Neural progenitor cell (in vitro differentiated cells): Measurements from ENCODE around the gene CNNM3. TPM values are rescaled to one million over a fixed set of nuclear protein-coding genes. Genes with fewer than 3 reads are reported as not detected.

Source experiments
- DNase-seq: peaks from one replicate; pipeline ENCODE4 v3.0.0-alpha.2; 2016; ENCODE audit warnings: low spot score
- H2AFZ ChIP-seq: fragments of 200-600 bp; sonication (generic); replicated peaks from 2 replicates; pipeline ENCODE4 v1.6.1; 2016; ENCODE audit warnings: antibody characterized with exemption
- H3F3A ChIP-seq: fragments of 200-600 bp; sonication (generic); 2 replicates; pipeline ENCODE4 v1.6.1; 2016; ENCODE audit warnings: antibody characterized with exemption, low read depth
- H3K27ac ChIP-seq: fragments of 200-600 bp; sonication (generic); 2 replicates; pipeline ENCODE4 v1.5.1; 2016; ENCODE audit warnings: mild to moderate bottlenecking
- H3K27me3 ChIP-seq: fragments of 200-600 bp; sonication (generic); 2 replicates; pipeline ENCODE4 v1.6.1; 2016; ENCODE audit warnings: mild to moderate bottlenecking, moderate library complexity
- H3K36me3 ChIP-seq: fragments of 200-600 bp; sonication (generic); 2 replicates; pipeline ENCODE4 v1.5.1; 2016
- H3K4me1 ChIP-seq: fragments of 200-600 bp; sonication (generic); 2 replicates; pipeline ENCODE4 v1.6.1; 2016; ENCODE audit warnings: mixed run types
- H3K4me2 ChIP-seq: fragments of 200-600 bp; sonication (generic); 2 replicates; pipeline ENCODE4 v1.6.1; 2016
- H3K4me3 ChIP-seq: fragments of 200-600 bp; sonication (generic); 2 replicates; pipeline ENCODE4 v1.5.1; 2016
- H3K79me2 ChIP-seq: fragments of 200-600 bp; sonication (generic); 2 replicates; pipeline ENCODE4 v1.6.1; 2016; ENCODE audit warnings: low read depth
- H3K9ac ChIP-seq: fragments of 200-600 bp; sonication (generic); 2 replicates; pipeline ENCODE4 v1.6.1; 2016
- H3K9me3 ChIP-seq: fragments of 200-600 bp; sonication (generic); 2 replicates; pipeline ENCODE4 v1.5.1; 2016; ENCODE audit warnings: low read depth
- H4K20me1 ChIP-seq: fragments of 200-600 bp; sonication (generic); 2 replicates; pipeline ENCODE4 v1.6.1; 2016; ENCODE audit warnings: low read depth
- H3K27ac Mint-ChIP-seq: 3 replicates; pipeline ENCODE4 v1.8.0; 2021; ENCODE audit warnings: mixed read lengths
- H3K27me3 Mint-ChIP-seq: 2 replicates; pipeline ENCODE4 v1.8.0; 2022; ENCODE audit warnings: low read depth, mild to moderate bottlenecking, inconsistent platforms, moderate library complexity, mixed read lengths; ENCODE audit not compliant: insufficient read depth
- H3K36me3 Mint-ChIP-seq: 3 replicates; pipeline ENCODE4 v1.8.0; 2021; ENCODE audit warnings: mixed read lengths
- H3K4me1 Mint-ChIP-seq: 3 replicates; pipeline ENCODE4 v1.8.0; 2021; ENCODE audit warnings: mixed read lengths
- H3K4me3 Mint-ChIP-seq: 3 replicates; pipeline ENCODE4 v1.8.0; 2021; ENCODE audit warnings: mild to moderate bottlenecking, moderate library complexity, mixed read lengths
- H3K9me3 Mint-ChIP-seq: 3 replicates; pipeline ENCODE4 v1.8.0; 2020; ENCODE audit warnings: mixed read lengths
- EZH2 ChIP-seq: fragments of 200-600 bp; sonication (generic); IDR thresholded peaks from 2 replicates; pipeline ENCODE4 v1.6.1; 2017; ENCODE audit warnings: antibody characterized with exemption, mild to moderate bottlenecking, moderate library complexity
- EZH2phosphoT487 ChIP-seq: fragments of 200-600 bp; sonication (generic); IDR thresholded peaks from 2 replicates; pipeline ENCODE4 v1.6.1; 2017; ENCODE audit warnings: antibody characterized with exemption
- total RNA-seq: library from RNA; depleted of rRNA; stranded (reverse); fragments of >200 nt; gene quantifications from 2 replicates; pipeline ENCODE4 v1.2.3, GENCODE V29; 2015; ENCODE audit warnings: low replicate concordance
- TF ChIP-seq, protein P1 (sequence below): fragments of 200-600 bp; sonication (generic); IDR thresholded peaks from 2 replicates; pipeline ENCODE4 v1.5.1; 2017; ENCODE audit warnings: antibody characterized with exemption, mild to moderate bottlenecking

Gene CNNM3
- total RNA-seq, 1 donor from 2014 or later = 11.1 TPM

DNA sequence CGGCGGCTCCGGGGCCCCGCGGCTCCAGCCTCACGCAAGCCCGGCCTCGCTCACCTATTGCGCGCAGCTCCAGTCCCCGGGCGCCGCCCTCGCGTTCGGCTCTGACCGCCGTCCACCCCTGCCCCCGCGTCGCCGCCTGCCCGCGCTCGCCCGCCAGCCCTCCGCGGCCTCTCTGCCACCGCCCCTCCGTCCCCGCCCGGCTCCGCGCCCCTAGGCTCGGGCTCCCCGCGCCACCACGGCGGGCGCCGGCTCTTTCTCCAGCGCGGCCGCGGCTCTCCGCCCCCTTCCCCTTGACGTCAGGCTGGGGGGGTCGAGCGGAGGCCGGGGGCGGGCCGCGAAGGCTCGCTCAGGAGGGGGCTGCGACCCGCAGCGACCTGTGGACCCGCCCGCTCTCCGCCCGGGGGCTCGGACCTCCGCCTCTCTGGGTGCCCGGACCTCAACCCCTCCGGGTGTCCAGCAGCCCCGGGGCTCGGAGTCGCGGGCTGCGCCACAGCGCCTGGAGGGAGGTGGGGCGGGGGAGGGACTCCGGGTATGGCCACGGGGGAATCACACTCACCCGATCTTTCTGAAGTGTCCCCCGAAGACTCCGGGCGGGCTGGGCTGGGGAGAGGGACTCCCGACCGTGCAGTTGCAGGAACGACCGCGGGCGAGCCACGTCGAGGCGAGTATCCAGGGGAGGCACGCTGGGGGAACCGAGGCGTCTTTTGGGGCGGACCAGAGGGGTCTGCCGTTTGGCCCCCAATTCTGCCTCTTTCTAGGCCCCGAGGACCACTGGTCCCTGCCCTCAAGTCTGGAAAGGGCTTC, 54.0 kb downstream of the CNNM3 start, which contains the start of gene SEMA4C:
Gene SEMA4C (minus strand): TSS at position 259 of the 804 bp plus-strand sequence. CDS start 2,194 bp downstream, outside the sequence.
- peaks cover 60% of the 10 kb centered on the region for H3K79me2 ChIP-seq
- H3K4me1 Mint-ChIP-seq = peaks cover 46% of the 10 kb centered on the region
- H3K4me3 ChIP-seq = peak within 1 kb of the TSS; percentile 84
- H3K9me3 Mint-ChIP-seq = no peaks in the 10 kb centered on the region
- no peaks in the 10 kb centered on the region for H3K36me3 ChIP-seq
- peak within 1 kb of the TSS; percentile 68 for H2AFZ ChIP-seq
- H3K4me3 Mint-ChIP-seq = peak within 1 kb of the TSS; percentile 87
- DNase-seq = peak; percentile 80
- H4K20me1 ChIP-seq = peaks cover 32% of the 10 kb centered on the region
- peak within 1 kb of the TSS; percentile 80 for H3K27ac ChIP-seq
- H3K9ac ChIP-seq = peak within 1 kb of the TSS; percentile 86
- peaks cover 30% of the 10 kb centered on the region for H3F3A ChIP-seq
- peak within 1 kb of the TSS; percentile 57 for H3K27ac Mint-ChIP-seq
- H3K27me3 Mint-ChIP-seq = peaks cover 14% of the 10 kb centered on the region
- peaks cover 4% of the 10 kb centered on the region for H3K36me3 Mint-ChIP-seq
- TF ChIP-seq EZH2 (no peak), EZH2phosphoT487 (no peak)
- TF ChIP-seq, protein P1, sequence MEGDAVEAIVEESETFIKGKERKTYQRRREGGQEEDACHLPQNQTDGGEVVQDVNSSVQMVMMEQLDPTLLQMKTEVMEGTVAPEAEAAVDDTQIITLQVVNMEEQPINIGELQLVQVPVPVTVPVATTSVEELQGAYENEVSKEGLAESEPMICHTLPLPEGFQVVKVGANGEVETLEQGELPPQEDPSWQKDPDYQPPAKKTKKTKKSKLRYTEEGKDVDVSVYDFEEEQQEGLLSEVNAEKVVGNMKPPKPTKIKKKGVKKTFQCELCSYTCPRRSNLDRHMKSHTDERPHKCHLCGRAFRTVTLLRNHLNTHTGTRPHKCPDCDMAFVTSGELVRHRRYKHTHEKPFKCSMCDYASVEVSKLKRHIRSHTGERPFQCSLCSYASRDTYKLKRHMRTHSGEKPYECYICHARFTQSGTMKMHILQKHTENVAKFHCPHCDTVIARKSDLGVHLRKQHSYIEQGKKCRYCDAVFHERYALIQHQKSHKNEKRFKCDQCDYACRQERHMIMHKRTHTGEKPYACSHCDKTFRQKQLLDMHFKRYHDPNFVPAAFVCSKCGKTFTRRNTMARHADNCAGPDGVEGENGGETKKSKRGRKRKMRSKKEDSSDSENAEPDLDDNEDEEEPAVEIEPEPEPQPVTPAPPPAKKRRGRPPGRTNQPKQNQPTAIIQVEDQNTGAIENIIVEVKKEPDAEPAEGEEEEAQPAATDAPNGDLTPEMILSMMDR = no peak
- H3K27me3 ChIP-seq = no peaks in the 10 kb centered on the region
- no peaks in the 10 kb centered on the region for H3K9me3 ChIP-seq
- peaks cover 21% of the 10 kb centered on the region for H3K4me1 ChIP-seq
- H3K4me2 ChIP-seq = peak within 1 kb of the TSS; percentile 99

GRCh38 chr2:96870626-96871255, 54.7 kb downstream of the CNNM3 start:
- Histone ChIP-seq H3K4me2 (peak overlapping the region; percentile 99), H3K79me2 (peaks cover 57% of the 10 kb centered on the region), H3K27me3 (no peaks in the 10 kb centered on the region), H2AFZ (no peak overlapping the region), H3K4me1 (peaks cover 28% of the 10 kb centered on the region), H3K27ac (no peak overlapping the region), H4K20me1 (peaks cover 25% of the 10 kb centered on the region), H3K36me3 (no peaks in the 10 kb centered on the region), H3K9me3 (no peaks in the 10 kb centered on the region), H3K9ac (no peak overlapping the region), H3K4me3 (peak overlapping the region; percentile 84), H3F3A (peaks cover 37% of the 10 kb centered on the region)
- peak overlapping the region; percentile 57 for H3K27ac Mint-ChIP-seq
- peak overlapping the region; percentile 87 for H3K4me3 Mint-ChIP-seq
- DNase-seq = no peak
- H3K36me3 Mint-ChIP-seq = peaks cover 2% of the 10 kb centered on the region
- H3K4me1 Mint-ChIP-seq = peaks cover 50% of the 10 kb centered on the region
- H3K27me3 Mint-ChIP-seq = peaks cover 13% of the 10 kb centered on the region
- H3K9me3 Mint-ChIP-seq = no peaks in the 10 kb centered on the region
- TF ChIP-seq, protein P1 = no peak

GRCh38 chr2:96872591-96873349, 56.7 kb downstream of the CNNM3 start:
- Mint-ChIP-seq H3K36me3 (no peaks in the 10 kb centered on the region), H3K27me3 (peaks cover 8% of the 10 kb centered on the region), H3K9me3 (no peaks in the 10 kb centered on the region), H3K4me3 (peak overlapping the region; percentile 55), H3K4me1 (peaks cover 55% of the 10 kb centered on the region), H3K27ac (no peak overlapping the region)
- peaks cover 48% of the 10 kb centered on the region for H3F3A ChIP-seq
- peak; percentile 54 for DNase-seq
- peaks cover 37% of the 10 kb centered on the region for H3K79me2 ChIP-seq
- TF ChIP-seq, protein P1 = no peak
- TF ChIP-seq EZH2 = no peak
- no peak for TF ChIP-seq EZH2phosphoT487
- H3K36me3 ChIP-seq = no peaks in the 10 kb centered on the region
- no peak overlapping the region for H2AFZ ChIP-seq
- H3K9me3 ChIP-seq = no peaks in the 10 kb centered on the region
- peaks cover 5% of the 10 kb centered on the region for H4K20me1 ChIP-seq
- no peak overlapping the region for H3K4me2 ChIP-seq
- no peak overlapping the region for H3K9ac ChIP-seq
- no peaks in the 10 kb centered on the region for H3K27me3 ChIP-seq
- H3K4me3 ChIP-seq = no peak overlapping the region
- peaks cover 40% of the 10 kb centered on the region for H3K4me1 ChIP-seq
- H3K27ac ChIP-seq = no peak overlapping the region
